HL-60 (cell line): ENCODE results near the gene GPR137.

ENCODE experiments used
- DNase-seq, 2 experiments: peaks; one replicate each; pipeline ENCODE4 v3.0.0-alpha.2; 2010 to 2020; ENCODE audit warnings: low read depth in 1 of 2, low spot score in 1 of 2
- H3K27ac ChIP-seq: fragments of 250-450 bp; sonication (Bioruptor Pico); replicated peaks from 2 replicates; pipeline ENCODE4 v1.5.1; 2020; ENCODE audit warnings: mild to moderate bottlenecking, moderate library complexity
- H3K27me3 ChIP-seq: fragments of 250-450 bp; sonication (Bioruptor Pico); 2 replicates; pipeline ENCODE4 v1.5.1; 2021; ENCODE audit warnings: mild to moderate bottlenecking, moderate library complexity; ENCODE audit not compliant: insufficient read depth, poor library complexity, severe bottlenecking
- H3K4me3 ChIP-seq: replicated peaks from 2 replicates; pipeline ENCODE4 v1.5.1; 2011; ENCODE audit warnings: mild to moderate bottlenecking, control low read depth, low read length; ENCODE audit not compliant: insufficient read depth
- GABPA ChIP-seq: IDR thresholded peaks from 2 replicates; pipeline ENCODE4 v1.6.1; 2012; ENCODE audit warnings: low read depth
- POLR2AphosphoS5 ChIP-seq: IDR thresholded peaks from 2 replicates; pipeline ENCODE4 v1.6.1; 2012; ENCODE audit warnings: low read depth
- REST ChIP-seq: IDR thresholded peaks from 2 replicates; pipeline ENCODE4 v1.6.1; 2012; ENCODE audit warnings: low read depth; ENCODE audit not compliant: insufficient replicate concordance
- SPI1 ChIP-seq: IDR thresholded peaks from 2 replicates; pipeline ENCODE4 v1.6.1; 2012; ENCODE audit warnings: low read depth, mild to moderate bottlenecking, borderline replicate concordance
- TF ChIP-seq, protein P1 (sequence below): IDR thresholded peaks from one replicate; pipeline ENCODE4 v1.5.1; 2011; ENCODE audit warnings: low read length, control low read depth, inconsistent platforms; ENCODE audit not compliant: insufficient read depth

The GPR137 gene

GRCh38 chr11:64249563-64250414 is 35.9 kb upstream of the GPR137 start:
- no peaks in the 10 kb centered on the region for H3K27me3 ChIP-seq
- no peak overlapping the region for H3K27ac ChIP-seq
- H3K4me3 ChIP-seq, result no peak overlapping the region
- no peak for TF ChIP-seq SPI1
- TF ChIP-seq REST, result no peak
- TF ChIP-seq, protein P1, sequence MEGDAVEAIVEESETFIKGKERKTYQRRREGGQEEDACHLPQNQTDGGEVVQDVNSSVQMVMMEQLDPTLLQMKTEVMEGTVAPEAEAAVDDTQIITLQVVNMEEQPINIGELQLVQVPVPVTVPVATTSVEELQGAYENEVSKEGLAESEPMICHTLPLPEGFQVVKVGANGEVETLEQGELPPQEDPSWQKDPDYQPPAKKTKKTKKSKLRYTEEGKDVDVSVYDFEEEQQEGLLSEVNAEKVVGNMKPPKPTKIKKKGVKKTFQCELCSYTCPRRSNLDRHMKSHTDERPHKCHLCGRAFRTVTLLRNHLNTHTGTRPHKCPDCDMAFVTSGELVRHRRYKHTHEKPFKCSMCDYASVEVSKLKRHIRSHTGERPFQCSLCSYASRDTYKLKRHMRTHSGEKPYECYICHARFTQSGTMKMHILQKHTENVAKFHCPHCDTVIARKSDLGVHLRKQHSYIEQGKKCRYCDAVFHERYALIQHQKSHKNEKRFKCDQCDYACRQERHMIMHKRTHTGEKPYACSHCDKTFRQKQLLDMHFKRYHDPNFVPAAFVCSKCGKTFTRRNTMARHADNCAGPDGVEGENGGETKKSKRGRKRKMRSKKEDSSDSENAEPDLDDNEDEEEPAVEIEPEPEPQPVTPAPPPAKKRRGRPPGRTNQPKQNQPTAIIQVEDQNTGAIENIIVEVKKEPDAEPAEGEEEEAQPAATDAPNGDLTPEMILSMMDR, result no peak
- no peak for TF ChIP-seq GABPA
- TF ChIP-seq POLR2AphosphoS5, result no peak
- no peak for DNase-seq

GRCh38 chr11:64250415-64251015 is 35.1 kb upstream of the GPR137 start:
- Histone ChIP-seq H3K27ac (no peak overlapping the region; the same call in 1 of the 2 replicates), H3K4me3 (peak overlapping the region; percentile 75), H3K27me3 (no peaks in the 10 kb centered on the region)
- DNase-seq, result no peak
- TF ChIP-seq GABPA (no peak), REST (no peak), SPI1 (no peak), POLR2AphosphoS5 (no peak)
- TF ChIP-seq, protein P1, result no peak

GRCh38 chr11:64251016-64251752 is 34.5 kb upstream of the GPR137 start, which contains the start of gene PLCB3:
Gene PLCB3, plus strand, starts transcription at chr11:64251530. Its CDS starts 120 bp downstream, at chr11:64251650.
- Histone ChIP-seq H3K27ac (peak within 1 kb of the TSS; percentile 49), H3K27me3 (no peaks in the 10 kb centered on the region), H3K4me3 (peak within 1 kb of the TSS; percentile 75)
- peak in 1 of 2 experiments; percentile 44 for DNase-seq
- TF ChIP-seq, protein P1, result no peak
- TF ChIP-seq SPI1 (no peak), POLR2AphosphoS5 (no peak), GABPA (no peak), REST (no peak)
